Myocyte (in vitro differentiated cells): ENCODE measurements around the gene NAB1. TPM values are rescaled to one million over a fixed set of nuclear protein-coding genes. Genes with fewer than 3 reads are reported as not detected.

ENCODE experiments used
- DNase-seq: peaks from one replicate; pipeline ENCODE4 v3.0.0-alpha.2; 2012; ENCODE audit warnings: low read depth
- total RNA-seq: library from RNA; depleted of rRNA; stranded (reverse); fragments of >200 nt; gene quantifications from 2 replicates; pipeline ENCODE4 v1.2.3, GENCODE V29; 2014

NAB1 gene
- total RNA-seq, 1 donor from 2014 or later: 43.7 TPM

DNA sequence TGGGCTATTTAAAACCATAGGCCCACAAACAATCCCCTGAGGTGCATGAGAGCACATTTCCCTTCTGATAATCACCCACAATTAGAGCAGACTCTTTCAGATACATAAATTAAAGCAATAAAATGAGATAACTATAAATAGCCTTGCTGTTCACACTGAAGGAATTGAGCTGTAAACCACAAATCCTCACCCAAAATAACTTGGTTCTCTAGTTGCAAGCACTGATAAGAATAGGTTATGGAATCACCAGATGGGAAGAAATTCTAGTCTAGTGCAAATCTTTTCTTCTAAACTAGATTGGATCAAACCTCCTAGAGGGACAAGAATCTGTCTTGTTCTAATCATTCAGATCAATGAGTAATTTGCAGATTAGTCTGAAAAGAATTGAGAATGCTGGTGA is 64.6 kb downstream of the NAB1 start:
- peak; percentile 82 for DNase-seq

DNA sequence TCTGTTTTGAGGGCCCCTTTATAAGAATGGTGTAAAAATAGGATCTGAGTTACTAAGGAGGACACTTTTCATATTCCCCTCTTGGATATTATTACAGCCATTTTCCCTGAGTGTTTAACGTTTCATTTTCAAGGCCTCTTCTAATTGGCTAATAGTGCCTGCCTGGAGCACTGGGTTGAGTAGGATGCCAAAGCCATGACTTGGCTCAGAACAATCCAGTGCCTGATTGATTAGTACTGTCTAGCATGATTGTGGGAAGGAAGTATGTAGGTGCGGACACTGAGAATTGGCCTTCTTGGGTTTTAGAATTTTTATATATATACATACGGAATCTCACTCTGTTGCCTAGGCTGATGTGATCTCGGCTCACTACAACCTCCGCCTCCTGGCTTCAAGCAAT is 66.1 kb downstream of the NAB1 start:
- peak; percentile 47 for DNase-seq

- DNase-seq: peak; percentile 18
Measured at GRCh38 chr2:190716176-190716807, 67.4 kb downstream of the NAB1 start.

DNA sequence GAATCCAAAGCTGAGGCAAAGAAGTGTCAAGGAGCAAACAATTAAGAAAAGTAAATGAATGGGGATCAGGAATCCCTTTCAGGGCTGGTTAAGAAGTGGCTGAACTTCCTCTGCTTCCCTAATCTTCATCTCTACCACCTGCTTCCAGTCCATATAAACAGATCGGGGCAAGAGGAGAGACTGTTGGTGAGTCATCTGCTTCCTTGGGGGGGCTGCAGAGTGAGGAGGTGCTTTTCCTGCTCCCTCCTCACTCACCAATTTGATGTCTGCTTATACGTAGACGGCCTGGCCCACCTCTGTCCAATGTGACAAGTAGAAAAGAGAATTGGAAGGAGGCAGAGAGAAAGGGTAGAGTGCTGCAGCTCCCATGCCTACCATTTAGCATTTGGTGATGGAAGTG is 68.4 kb downstream of the NAB1 start:
- DNase-seq: no peak

DNA sequence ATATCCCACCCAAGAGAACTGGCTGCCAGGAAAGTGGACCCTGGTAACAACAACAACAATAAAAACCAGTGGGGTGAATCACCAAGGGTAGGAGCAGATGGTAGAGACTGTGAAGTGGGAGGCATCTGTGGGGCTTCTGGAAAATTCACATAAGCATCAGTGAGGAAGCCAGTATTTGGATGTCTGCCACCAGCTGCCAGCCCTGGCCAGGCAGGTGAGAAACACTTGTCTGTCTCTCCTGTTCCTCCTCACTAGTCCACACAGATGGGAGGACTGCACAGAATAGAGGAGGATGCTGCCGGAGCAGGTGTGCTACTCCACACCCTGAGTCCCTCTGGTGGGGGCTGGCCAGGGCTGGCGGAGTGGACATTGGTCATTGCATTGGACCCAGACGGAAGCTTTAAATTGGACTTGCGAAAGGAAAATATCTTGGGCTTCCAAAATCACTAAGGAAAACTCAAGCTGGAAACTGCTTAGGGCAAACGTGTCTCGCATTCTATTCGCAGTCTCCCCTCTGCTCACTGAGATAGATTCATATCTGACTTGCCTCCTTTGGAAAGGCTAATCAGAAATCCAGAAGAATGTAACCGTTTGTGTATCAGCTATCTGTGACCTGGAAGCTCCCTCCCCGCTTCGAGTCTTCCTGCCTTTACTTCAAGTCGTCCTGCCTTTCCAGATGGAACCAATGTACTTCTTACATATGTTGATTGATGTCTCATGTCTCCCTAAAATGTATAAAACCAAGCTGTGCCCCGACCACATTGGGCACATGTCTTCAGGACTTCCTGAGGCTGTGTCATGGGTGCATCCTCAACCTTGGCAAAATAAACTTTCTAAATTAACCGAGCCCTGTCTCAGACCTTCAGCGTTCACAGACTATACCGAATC is 69.1 kb downstream of the NAB1 start:
- DNase-seq: peak; percentile 57

GRCh38 chr2:190718652-190719526 is 70.0 kb downstream of the NAB1 start:
- DNase-seq: peak; percentile 91

DNA sequence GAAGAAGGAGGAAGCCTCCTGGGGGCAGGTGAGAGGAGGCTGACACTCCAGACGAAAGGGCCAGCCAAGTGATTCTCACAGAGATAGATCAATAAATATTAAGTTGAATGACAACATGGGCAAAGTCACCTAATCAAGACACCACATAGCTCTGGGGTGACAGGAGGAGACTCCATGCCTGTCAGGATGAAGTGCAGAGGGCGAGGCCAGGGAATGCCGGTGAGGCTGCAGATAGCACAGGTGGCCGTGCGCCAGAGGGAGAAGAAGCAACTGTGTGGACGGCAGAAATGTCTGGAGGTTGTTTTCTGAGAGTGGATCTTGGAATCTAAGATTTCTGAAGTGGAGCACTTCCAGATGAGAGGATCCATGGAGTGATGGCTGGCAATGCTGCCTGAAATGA is 71.4 kb downstream of the NAB1 start:
- no peak for DNase-seq

GRCh38 chr2:190720691-190721090 is 71.8 kb downstream of the NAB1 start:
- DNase-seq: no peak

DNA sequence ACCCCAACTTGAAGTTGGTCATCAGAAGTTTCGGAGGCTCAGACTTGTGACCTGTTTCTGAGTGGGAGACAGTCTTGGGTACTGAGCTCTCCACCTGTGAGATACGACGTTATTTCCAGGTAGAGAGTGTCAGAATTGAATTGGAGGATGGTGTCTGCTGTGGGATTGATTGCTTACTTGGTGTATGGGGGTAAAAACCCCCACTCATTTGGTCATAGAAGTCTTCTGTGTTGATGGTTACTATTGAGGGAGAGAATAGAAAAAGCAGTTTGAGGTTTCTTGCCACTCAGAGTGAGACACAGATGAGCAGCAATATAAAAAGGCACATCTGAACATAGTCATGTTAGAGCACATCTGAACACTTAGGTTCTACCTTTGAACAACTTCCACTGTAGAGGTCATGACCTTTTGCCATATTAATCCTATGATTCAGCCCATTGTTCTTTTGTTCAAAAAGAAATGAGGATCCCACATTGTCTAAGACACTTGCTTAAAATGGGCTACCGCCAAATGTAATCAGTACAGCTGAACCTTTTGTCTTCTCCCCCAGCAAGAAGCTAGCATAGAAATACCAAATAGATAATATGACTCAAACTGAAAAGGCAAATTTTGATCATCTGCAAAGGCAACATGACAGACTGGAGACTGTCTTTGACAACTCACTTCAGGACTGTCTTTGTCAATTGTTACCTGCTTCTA is 73.3 kb downstream of the NAB1 start:
- no peak for DNase-seq

DNA sequence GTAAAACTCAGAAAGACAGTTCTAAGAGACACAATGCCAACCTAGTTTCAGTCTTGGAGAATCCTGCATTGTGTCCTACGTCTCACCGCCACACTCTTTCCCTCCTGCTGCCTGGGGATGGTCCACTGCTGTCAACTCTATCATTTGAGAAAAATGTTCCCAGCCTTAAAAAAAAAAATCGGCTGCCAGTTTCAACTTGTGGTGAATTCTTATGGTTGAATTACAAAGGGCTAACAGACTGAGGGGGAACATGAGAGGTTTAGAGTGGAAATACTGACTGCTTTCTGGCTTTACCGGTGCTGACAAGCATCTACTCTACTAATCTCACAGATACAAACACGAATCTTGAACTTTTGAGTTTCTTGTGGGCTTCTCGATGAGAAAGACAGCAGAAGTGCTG is 74.0 kb downstream of the NAB1 start:
- DNase-seq: no peak

GRCh38 chr2:190723397-190724090 is 74.7 kb downstream of the NAB1 start:
- DNase-seq: no peak

- DNase-seq: no peak
Measured at GRCh38 chr2:190726255-190726654, 77.4 kb downstream of the NAB1 start.

GRCh38 chr2:190736355-190736754 is 87.5 kb downstream of the NAB1 start:
- no peak for DNase-seq

DNA sequence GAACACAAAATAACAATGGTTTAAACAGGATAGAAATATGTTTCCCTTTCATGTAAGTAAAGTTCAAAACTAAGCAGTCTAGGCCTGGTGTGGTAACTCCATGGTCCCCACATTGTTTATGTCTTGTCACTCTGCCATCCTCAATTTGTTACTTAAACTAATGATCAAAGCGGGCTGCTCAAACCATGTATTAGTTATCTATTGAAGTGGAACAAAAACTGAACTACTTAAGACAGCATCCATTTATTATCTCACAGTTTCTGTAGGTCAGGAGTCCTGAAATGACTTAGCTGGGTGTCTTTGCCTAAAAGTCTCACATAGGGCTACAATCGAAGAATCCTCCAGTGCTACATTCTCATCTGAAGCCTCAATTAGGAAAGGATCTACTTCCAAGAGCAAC is 91.6 kb downstream of the NAB1 start:
- DNase-seq: no peak

Other genes starting within 250 kb of the NAB1 start
- gene MFSD6, start 240.7 kb upstream of the NAB1 start, total RNA-seq: 12.4 and 14.0 TPM in 2 replicates
- gene NEMP2, start 114.4 kb upstream of the NAB1 start, total RNA-seq: 2.0 and 4.7 TPM in 2 replicates
- gene GLS, start 231.7 kb downstream of the NAB1 start, total RNA-seq: 229 and 252 TPM in 2 replicates